BJ (cell line): Measurements from ENCODE around the gene DNAJB12. TPM values are rescaled to one million over a fixed set of nuclear protein-coding genes. Genes with fewer than 3 reads are reported as not detected.
A peak's percentile ranks its signal among the peaks of the same experiment; 100 is the strongest.

ENCODE experiments used
- CTCF ChIA-PET: fragments of 350-600 bp; formaldehyde crosslinking; extraction: SDS; loops from one replicate; lab custom pipeline; 2021; ENCODE audit warnings: antibody characterized with exemption, inconsistent platforms; lab: Yijun Ruan, JAX
- POLR2A ChIA-PET: fragments of 300-600 bp; sonication (Branson Sonifier 250); formaldehyde crosslinking; extraction: SDS; loops from one replicate; lab custom pipeline; 2021; ENCODE audit warnings: antibody characterized with exemption; lab: Charles Lee
- DNase-seq: peaks from one replicate; pipeline ENCODE4 v3.0.0-alpha.2; 2011; ENCODE audit warnings: low read depth
- H3K27me3 ChIP-seq: 2 replicates; pipeline ENCODE4 v1.6.0; 2011; ENCODE audit warnings: low read length; ENCODE audit not compliant: control insufficient read depth, insufficient read depth
- H3K36me3 ChIP-seq: 2 replicates; pipeline ENCODE4 v1.5.1; 2011; ENCODE audit warnings: low read length; ENCODE audit not compliant: control insufficient read depth, insufficient read depth
- H3K4me3 ChIP-seq: 2 replicates; pipeline ENCODE4 v1.5.1; 2011; ENCODE audit warnings: low read depth, mild to moderate bottlenecking, control low read depth, low read length
- polyA plus RNA-seq: library from polyadenylated mRNA; depleted of rRNA; stranded (reverse); fragments of >200 nt; gene quantifications from 2 replicates; pipeline ENCODE4 v1.2.3, GENCODE V29; 2011
- TF ChIP-seq, protein P1 (sequence below): IDR thresholded peaks from 2 replicates; pipeline ENCODE4 v1.5.1; 2011; ENCODE audit warnings: low read depth, mild to moderate bottlenecking, control low read depth, inconsistent platforms, low read length, moderate library complexity; ENCODE audit not compliant: insufficient read depth

Gene DNAJB12
- polyA plus RNA-seq, 1 experiment = 38.8 TPM

DNA sequence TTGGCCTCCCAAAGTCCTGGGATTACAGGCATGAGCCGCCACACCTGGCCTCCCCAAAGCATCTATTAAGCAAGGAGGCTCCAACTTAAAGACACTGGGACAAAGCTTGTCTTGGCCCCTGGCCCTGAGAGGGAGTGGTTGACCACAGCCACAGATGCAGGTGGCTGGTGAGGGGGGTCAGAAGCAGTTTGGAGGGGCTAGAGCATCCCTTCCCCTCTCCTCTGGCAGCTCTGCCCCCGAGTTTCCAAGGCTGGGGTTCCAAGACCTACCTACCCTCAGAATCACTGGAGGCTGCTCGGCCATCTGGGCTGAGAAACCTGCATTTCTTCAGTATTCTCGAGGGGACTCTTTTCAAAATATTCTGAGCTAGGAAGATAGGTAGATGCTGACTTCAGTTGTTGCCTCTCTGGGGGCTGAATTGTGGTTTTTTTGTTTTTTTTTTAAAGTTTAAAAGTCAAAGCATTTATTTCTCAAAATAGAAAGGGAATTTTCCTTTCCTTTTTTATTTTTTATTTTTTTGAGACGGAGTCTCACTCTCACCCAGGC lies 48.4 kb downstream of the DNAJB12 start:
- Histone ChIP-seq H3K27me3 (no peaks in the 10 kb centered on the region), H3K36me3 (no peaks in the 10 kb centered on the region), H3K4me3 (no peak overlapping the region)
- no peak for DNase-seq
- TF ChIP-seq, protein P1, sequence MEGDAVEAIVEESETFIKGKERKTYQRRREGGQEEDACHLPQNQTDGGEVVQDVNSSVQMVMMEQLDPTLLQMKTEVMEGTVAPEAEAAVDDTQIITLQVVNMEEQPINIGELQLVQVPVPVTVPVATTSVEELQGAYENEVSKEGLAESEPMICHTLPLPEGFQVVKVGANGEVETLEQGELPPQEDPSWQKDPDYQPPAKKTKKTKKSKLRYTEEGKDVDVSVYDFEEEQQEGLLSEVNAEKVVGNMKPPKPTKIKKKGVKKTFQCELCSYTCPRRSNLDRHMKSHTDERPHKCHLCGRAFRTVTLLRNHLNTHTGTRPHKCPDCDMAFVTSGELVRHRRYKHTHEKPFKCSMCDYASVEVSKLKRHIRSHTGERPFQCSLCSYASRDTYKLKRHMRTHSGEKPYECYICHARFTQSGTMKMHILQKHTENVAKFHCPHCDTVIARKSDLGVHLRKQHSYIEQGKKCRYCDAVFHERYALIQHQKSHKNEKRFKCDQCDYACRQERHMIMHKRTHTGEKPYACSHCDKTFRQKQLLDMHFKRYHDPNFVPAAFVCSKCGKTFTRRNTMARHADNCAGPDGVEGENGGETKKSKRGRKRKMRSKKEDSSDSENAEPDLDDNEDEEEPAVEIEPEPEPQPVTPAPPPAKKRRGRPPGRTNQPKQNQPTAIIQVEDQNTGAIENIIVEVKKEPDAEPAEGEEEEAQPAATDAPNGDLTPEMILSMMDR = no peak
- ChIA-PET POLR2A (no interaction called here), CTCF (no interaction called here)

DNA sequence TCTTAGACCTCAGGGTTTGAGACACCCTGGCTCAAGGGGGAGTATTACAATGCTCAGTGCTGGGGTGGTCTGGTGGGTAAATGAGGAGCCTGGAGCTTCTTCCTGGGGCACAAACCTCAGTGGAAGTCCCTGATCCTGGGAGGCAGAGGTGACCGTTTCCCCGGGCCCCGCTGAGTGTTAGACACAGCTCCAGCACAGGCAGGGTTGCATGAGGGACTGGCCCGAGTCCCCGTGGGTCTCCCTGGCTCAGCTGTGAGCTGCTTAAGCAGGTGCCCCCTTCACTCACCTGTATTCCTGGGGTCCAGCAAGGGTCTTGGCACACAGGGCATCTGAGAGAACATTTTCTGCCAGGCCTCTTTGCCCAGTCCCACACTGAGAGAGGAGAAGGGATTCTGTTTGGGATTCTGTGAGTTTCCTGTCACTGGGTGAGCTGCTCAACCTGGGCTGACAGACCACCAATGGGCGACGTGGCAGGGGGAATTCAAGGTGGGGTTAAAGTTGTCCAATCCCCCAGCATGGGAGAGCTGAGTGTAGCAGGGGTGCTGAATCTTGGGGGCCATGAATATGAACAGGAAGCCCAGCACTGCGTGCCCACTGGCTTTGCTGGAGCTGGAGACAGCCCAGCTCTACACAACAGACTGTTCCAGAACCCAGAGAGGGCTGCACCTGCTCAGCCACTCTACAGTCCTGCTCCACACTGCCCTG lies 51.1 kb downstream of the DNAJB12 start:
- ChIA-PET CTCF (interaction anchor here (0.6 to 1.6 kb wide), 4 partner anchors 11 to 270 kb away, joined by 3 to 4 read pairs (median 4); partner anchors contain the start of gene DDIT4), POLR2A (no interaction called here)
- no peaks in the 10 kb centered on the region for H3K27me3 ChIP-seq
- H3K36me3 ChIP-seq = no peaks in the 10 kb centered on the region
- DNase-seq = no peak
- no peak overlapping the region for H3K4me3 ChIP-seq
- TF ChIP-seq, protein P1 = no peak

DNA sequence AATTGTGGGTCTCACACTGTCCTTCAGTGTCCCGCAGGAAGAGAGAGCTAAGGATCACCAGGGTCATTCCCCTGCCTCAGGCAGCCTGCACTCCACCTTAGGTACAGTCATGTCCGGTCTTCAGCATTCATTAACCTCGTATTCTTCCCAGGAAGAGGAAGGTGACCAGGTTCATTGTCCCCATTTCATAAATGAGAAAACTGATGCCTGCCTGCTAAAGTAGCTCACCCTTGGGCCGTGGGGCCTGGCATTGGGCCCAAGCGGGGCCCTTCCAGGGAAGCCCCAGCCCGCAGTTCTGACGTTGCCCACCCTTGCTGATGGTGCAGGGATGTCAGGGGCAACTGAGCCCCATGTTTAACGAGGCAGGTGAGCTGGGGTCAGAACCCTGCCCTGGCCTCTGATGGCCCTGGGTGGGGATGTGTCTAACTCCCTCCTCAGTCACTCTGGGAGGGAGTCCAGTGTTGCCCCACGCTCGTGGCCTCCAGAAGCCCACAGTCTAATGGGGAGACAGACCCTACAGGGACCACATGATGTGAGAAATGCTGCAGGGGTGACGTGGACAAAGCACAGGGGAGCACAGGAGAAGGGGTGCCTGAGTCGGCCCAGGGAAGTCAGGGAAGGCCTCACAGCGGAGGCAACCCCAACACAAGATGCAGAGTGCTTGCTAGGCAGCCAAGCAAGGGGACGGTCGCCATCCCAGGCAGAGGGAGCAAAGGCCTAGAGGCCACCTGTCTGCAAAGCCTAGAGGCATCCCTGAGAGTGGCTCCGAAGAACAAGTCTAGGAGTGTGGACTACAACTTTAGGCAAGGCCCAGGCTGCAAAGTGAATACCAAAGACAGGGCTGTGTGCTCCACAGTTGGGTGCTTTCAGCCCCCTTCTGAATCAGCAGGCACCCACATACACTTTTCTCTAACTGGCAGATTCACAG lies 55.9 kb downstream of the DNAJB12 start:
- Histone ChIP-seq H3K27me3 (no peaks in the 10 kb centered on the region), H3K4me3 (no peak overlapping the region), H3K36me3 (no peaks in the 10 kb centered on the region)
- TF ChIP-seq, protein P1 = no peak
- CTCF ChIA-PET = no interaction called here
- POLR2A ChIA-PET = no interaction called here
- no peak for DNase-seq

DNA sequence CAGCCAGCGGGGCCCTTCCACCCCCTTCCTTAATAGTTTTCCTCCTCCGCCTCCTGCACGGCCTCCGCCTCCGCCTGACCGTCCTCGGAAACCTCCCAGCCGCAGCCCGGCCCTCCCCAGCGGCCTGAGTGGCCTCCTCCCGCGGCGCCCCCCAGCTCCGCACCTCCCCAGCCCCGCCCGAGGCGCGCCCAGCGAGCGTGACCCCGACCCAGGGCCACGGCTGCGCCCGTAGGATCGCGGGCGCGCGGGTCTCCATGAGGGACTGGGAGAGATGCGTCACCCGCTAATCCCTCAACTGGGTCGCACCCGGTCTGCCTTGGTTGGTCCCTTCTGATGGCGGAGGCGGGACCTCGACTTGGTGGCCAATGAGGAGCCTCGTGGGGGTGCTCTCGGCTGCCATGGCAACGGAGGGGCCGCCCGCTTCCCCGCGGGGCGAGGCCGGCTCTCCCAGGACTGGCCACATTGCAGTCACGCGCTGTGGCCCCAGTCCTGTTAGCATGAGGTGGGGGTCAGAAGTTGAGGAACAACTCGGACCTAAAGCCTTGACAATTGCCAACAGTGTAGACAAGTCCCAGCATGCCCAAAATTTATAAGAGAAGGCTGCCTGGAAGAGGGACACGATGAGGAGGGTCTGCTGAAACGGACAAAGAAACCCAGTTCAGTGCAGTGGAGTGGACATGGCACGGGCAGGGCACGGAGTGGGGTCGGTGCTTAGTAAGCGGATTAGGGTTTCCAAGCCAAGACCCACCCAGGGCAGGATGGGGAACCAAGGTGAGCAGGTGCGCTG lies 56.7 kb downstream of the DNAJB12 start:
- peak overlapping the region; percentile 53 for H3K4me3 ChIP-seq
- CTCF ChIA-PET = interaction anchor here (1.2 to 1.3 kb wide), 2 partner anchors 26 to 72 kb away, joined by 3 read pairs; no protein-coding TSS in a partner anchor
- peak; percentile 89 for DNase-seq
- POLR2A ChIA-PET = interaction anchor here (1.0 to 1.8 kb wide), 3 partner anchors 11 to 23 kb away, joined by 3 to 10 read pairs (median 3); no protein-coding TSS in a partner anchor
- H3K36me3 ChIP-seq = no peaks in the 10 kb centered on the region
- no peaks in the 10 kb centered on the region for H3K27me3 ChIP-seq
- TF ChIP-seq, protein P1 = no peak
